ENCODE measurements around the gene FAM98A.

The FAM98A gene

DNA sequence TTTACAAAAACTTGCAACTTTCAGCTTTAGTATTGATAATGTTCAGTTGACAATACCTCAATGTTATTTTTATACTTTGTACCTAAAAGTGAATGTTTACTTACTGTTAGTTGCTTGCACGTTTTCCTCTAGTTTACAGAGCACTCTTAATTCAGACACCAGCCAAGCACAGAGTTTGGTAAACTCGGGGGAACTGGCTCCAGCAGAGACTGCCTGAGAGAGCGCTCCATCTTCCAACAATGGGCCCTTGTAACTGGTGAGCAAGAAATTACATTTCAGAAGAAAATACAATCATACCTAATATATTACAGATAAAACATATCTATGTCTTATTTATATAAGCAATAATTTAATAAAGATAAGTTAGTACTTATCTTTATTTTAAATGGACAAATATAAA lies 3.7 kb downstream of the FAM98A start:
- no peak for DNase-seq

GRCh38 chr2:33589444-33589843 lies 9.7 kb downstream of the FAM98A start:
- no peak for DNase-seq

DNA sequence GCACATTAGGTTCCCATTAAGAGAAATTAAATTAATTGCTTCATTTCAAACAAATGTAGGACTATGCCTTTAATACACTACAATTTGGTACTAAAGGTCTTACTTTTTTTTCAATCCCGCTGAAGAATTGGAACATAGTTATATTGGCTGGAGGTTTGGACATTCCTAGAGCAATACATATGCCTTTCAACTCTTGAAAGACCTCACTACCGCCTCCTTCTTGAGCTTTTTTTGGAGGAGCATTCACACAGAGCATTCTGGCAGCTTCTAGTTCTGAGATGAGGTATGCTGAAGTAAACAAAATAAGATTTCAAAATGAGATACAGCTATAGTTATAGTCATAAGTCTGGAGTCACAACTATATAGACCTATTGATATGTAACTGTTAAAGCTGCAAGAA lies 10.9 kb downstream of the FAM98A start:
- DNase-seq, result no peak

DNA sequence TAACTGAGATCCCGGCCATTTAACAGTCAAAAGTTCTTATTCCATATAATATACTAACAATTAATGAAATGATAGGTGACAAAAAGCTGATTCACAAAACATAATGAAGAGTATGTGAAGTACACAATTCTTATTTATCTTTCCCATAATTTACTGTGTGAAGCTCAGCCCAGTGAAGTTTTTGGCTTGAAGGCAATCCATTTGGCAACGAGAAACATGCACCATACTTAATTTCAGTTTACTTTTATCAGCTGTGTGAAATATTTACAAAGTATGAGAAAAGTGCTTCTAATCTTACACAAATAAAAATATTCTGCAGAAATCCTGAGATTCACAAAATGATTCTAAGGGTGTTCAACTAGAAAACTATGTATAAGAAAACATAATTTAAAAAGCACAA lies 12.3 kb downstream of the FAM98A start:
- no peak for DNase-seq

GRCh38 chr2:33583194-33583938 lies 15.7 kb downstream of the FAM98A start:
- peak; percentile 48 for DNase-seq

- no peak for DNase-seq
Measured at GRCh38 chr2:33581872-33582271, 17.2 kb downstream of the FAM98A start.

GRCh38 chr2:33579227-33579626 lies 19.9 kb downstream of the FAM98A start:
- no peak for DNase-seq

GRCh38 chr2:33577668-33578067 lies 21.4 kb downstream of the FAM98A start:
- no peak for DNase-seq

DNA sequence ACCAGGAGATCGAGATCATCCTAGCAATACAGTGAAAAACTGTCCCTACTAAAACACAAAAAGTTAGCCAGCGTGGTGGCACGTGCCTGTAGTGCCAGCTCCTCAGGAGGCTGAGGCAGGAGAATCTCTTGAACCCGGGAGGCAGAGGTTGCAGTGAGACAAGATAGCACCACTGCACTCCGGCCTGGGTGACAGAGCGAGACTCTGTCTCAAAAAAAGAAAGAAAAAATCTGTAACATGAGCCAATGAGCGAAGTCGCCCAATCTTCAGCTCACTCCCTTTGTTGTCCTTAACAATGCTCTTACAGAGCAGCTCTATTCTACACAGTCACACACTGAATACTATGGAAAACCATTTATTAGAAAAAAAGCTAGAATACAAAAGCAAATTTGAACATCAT lies 22.0 kb downstream of the FAM98A start:
- DNase-seq, result no peak

GRCh38 chr2:33573657-33574056 lies 25.4 kb downstream of the FAM98A start:
- DNase-seq, result no peak

- no peak for DNase-seq
Measured at GRCh38 chr2:33570681-33571080, 28.4 kb downstream of the FAM98A start.

GRCh38 chr2:33561872-33562271 lies 37.2 kb downstream of the FAM98A start:
- no peak for DNase-seq

DNA sequence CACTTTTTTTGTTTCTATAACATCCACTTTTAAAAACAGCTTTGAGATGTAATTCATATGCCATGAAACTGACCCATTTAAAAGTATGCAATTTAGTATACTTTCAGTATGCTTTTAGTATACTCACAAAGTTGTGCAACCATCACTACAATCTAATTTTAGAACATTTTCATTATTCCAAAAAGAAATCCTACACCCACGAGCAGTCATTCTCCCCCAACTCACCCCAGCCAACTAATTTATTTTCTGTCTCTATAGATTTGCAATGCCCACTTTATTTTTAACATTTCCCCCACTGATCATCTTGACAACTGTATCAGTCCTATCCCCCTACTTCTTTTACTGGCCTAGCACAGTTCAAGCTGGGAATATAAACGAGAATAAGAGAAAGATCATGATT lies 39.1 kb downstream of the FAM98A start:
- DNase-seq, result no peak

DNA sequence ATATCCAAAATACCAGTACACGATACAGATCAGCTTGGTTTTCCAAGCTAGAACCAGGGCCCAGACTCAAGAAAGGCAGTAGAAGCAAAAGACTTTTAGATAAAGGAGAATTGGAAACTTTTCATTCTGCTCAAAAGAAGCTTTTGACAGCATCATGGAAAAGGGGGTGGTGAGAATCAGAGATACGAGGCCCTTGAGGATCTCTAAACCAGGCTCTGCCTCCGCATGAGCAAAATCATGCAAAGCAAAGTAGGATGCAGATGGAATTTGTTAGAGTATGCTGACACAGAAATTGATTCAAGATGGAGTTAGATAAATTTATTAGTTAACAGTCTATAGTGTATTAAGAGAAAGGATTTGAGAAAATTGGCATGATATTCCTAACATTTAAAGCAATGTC lies 39.8 kb downstream of the FAM98A start:
- peak; percentile 37 for DNase-seq

GRCh38 chr2:33555681-33556080 lies 43.4 kb downstream of the FAM98A start:
- DNase-seq, result no peak

DNA sequence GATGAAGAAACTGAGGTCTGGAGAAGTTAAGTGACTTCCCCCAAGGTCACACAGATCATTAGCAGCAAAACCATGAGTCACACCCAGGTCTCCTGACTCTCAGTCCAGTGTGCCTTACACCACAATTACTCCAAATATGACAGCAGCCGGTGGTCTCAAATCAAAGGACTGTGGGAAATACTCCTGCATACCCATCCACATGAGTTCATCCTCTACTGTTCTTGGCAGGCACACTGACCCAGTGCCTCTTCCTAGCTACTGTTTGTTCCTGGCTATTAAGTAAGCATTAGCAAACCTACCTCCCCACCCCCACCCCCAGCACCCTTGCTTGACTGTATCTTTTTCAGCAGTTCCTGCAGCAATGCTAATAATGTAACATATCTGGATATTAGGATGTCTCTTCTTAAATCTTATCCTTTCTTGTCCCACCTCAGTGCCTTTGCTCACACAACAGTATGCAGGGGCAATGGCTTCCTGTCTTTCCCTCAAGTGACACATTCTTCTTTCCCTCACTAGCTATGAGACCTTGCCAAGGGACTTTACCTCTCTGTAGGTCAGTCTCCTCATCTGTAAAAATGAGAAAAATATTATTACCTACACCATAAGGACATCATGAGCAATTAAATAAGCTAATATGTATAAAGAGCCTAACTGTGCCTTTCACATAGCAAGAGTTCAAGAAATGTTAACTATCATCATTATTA lies 46.2 kb downstream of the FAM98A start:
- DNase-seq, result peak; percentile 43

GRCh38 chr2:33550206-33550605 lies 48.9 kb downstream of the FAM98A start:
- no peak for DNase-seq

DNA sequence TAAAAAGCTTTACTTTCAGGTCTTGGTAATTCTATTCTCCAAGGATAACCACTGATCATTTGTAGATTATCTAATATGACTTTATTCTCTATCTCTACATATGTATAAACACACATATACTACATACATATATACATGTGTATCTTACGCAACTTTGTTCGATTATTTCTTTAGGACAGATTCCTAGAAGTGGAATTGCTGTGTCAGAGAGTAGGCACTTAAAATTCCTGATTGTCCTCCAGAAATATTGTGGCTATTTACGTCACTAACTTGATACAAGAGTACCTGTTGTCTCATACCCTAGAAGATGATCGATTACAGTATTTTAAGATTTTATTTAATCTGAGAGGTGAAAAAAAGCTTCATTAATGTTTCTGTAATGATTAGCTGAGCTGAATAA lies 57.9 kb downstream of the FAM98A start:
- DNase-seq, result no peak

DNA sequence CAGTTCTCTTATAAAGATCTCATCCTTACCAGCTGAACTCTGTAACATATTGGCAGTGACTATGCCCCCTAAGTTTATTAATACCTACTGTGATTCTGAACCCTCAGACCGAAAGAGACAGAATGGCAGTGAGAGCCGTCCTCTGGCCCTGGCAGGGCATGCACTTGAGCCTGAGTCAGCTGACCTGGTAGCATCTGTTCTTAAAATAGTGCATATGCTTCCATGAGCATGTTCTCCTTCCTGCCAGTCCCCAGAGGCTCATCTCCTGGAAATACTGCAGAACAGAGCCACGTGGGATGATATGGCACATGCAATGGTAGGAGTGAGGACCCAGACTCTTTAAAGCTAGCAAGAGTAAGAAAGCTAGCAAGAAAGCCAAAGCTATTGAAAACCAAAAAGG lies 63.7 kb downstream of the FAM98A start:
- no peak for DNase-seq
